Natural killer cell treated with Interleukin-12 subunit alpha and Interleukin-12 subunit beta and Interleukin-15 and Interleukin-18, amount 100 ng/mL, for 72 hours (primary cell): ENCODE data around the gene ARHGAP10. TPM values are rescaled to one million over a fixed set of nuclear protein-coding genes. Genes with fewer than 3 reads are reported as not detected.
"Not testable (repeated sequence)": the region's sequence is repeated elsewhere in the genome, so short reads cannot be mapped to it uniquely, and the experiment has no call there.

Experiments used
- ATAC-seq, 2 donors: fragments of 150-1000 bp; cut with Tn5 transposase in 1 of 2; sonication (Bioruptor Pico), chemical (Tn5 transposase) in 1 of 2; 2 replicates each; pipeline ENCODE4 v1.10.0; 2021
- DNase-seq: peaks from one replicate; pipeline ENCODE4 v3.0.0; 2022; ENCODE audit warnings: low spot score
- H3K27ac Mint-ChIP-seq, 2 donors: 1 replicate in 1 of 2; 2 replicates in 1 of 2; pipeline ENCODE4 v1.8.0; 2022; ENCODE audit warnings: mixed read lengths in 2 of 2, mild to moderate bottlenecking in 1 of 2, moderate library complexity in 1 of 2
- H3K27me3 Mint-ChIP-seq, 2 donors: 1 replicate in 1 of 2; 2 replicates in 1 of 2; pipeline ENCODE4 v1.8.0; 2022; ENCODE audit warnings: mixed read lengths in 2 of 2
- H3K36me3 Mint-ChIP-seq: one replicate; pipeline ENCODE4 v1.8.0; 2022; ENCODE audit warnings: mixed read lengths
- H3K4me1 Mint-ChIP-seq, 2 donors: 1 replicate in 1 of 2; 2 replicates in 1 of 2; pipeline ENCODE4 v1.8.0; 2022; ENCODE audit warnings: low read depth in 2 of 2, mixed read lengths in 2 of 2, mild to moderate bottlenecking in 1 of 2
- H3K4me3 Mint-ChIP-seq: one replicate; pipeline ENCODE4 v1.8.0; 2022; ENCODE audit warnings: mixed read lengths
- H3K9me3 Mint-ChIP-seq: 2 replicates; pipeline ENCODE4 v1.8.0; 2022; ENCODE audit warnings: mixed read lengths
- total RNA-seq, 2 donors: library from RNA; stranded (reverse); gene quantifications; one replicate each; pipeline ENCODE4 v1.2.3, GENCODE V29; 2022

ARHGAP10 gene
- total RNA-seq, 2 donors from 2014 or later = 7.4 to 11.4 TPM

GRCh38 chr4:147884536-147884935 is 152.6 kb downstream of the ARHGAP10 start:
- Mint-ChIP-seq H3K27me3 (no peaks in the 10 kb centered on the region), H3K36me3 (peaks cover 25% of the 10 kb centered on the region), H3K27ac (no peak overlapping the region), H3K4me1 (peaks cover 0 to 4% of the 10 kb centered on the region in 2 donors), H3K4me3 (no peak overlapping the region), H3K9me3 (peaks cover 6% of the 10 kb centered on the region)
- DNase-seq (no peak), ATAC-seq (no peak)

- DNase-seq, H3K27me3 Mint-ChIP-seq, ATAC-seq, H3K9me3 Mint-ChIP-seq, H3K4me3 Mint-ChIP-seq, H3K27ac Mint-ChIP-seq, H3K4me1 Mint-ChIP-seq: not testable (repeated sequence)
- H3K36me3 Mint-ChIP-seq = peaks cover 25% of the 10 kb centered on the region
Measured at GRCh38 chr4:147885216-147885615, 153.3 kb downstream of the ARHGAP10 start.

- Mint-ChIP-seq H3K27me3 (no peaks in the 10 kb centered on the region), H3K4me1 (peaks cover 0 to 6% of the 10 kb centered on the region in 2 donors), H3K4me3 (no peak overlapping the region), H3K36me3 (peaks cover 31% of the 10 kb centered on the region), H3K9me3 (peaks cover 4% of the 10 kb centered on the region), H3K27ac (no peak overlapping the region)
- ATAC-seq (no peak), DNase-seq (no peak)
Measured at GRCh38 chr4:147891476-147892115, 159.7 kb downstream of the ARHGAP10 start.

GRCh38 chr4:147899512-147899911 is 167.6 kb downstream of the ARHGAP10 start:
- DNase-seq = no peak
- Mint-ChIP-seq H3K27me3 (no peaks in the 10 kb centered on the region), H3K27ac (no peak overlapping the region), H3K4me1 (no peaks in the 10 kb centered on the region), H3K9me3 (peaks cover under 1% of the 10 kb centered on the region), H3K36me3 (peaks cover 14% of the 10 kb centered on the region), H3K4me3 (no peak overlapping the region)
- ATAC-seq = no peak

- DNase-seq (no peak), ATAC-seq (no peak)
- Mint-ChIP-seq H3K4me3 (no peak overlapping the region), H3K27me3 (no peaks in the 10 kb centered on the region), H3K36me3 (peaks cover 12% of the 10 kb centered on the region), H3K27ac (no peak overlapping the region), H3K9me3 (no peaks in the 10 kb centered on the region), H3K4me1 (no peaks in the 10 kb centered on the region)
Measured at GRCh38 chr4:147901388-147901787, 169.5 kb downstream of the ARHGAP10 start.

GRCh38 chr4:147901916-147902315 is 170.0 kb downstream of the ARHGAP10 start:
- no peak overlapping the region for H3K4me3 Mint-ChIP-seq
- no peaks in the 10 kb centered on the region for H3K27me3 Mint-ChIP-seq
- no peak for DNase-seq
- H3K27ac Mint-ChIP-seq = no peak overlapping the region
- no peaks in the 10 kb centered on the region for H3K9me3 Mint-ChIP-seq
- no peak for ATAC-seq
- no peaks in the 10 kb centered on the region for H3K4me1 Mint-ChIP-seq
- H3K36me3 Mint-ChIP-seq = peaks cover 12% of the 10 kb centered on the region

GRCh38 chr4:147909225-147909624 is 177.3 kb downstream of the ARHGAP10 start:
- H3K27me3 Mint-ChIP-seq = no peaks in the 10 kb centered on the region
- peaks cover 11% of the 10 kb centered on the region for H3K36me3 Mint-ChIP-seq
- DNase-seq (no peak), ATAC-seq (peak in 1 of 2 donors; percentile 56)
- peaks cover 7 to 8% of the 10 kb centered on the region in 2 donors for H3K4me1 Mint-ChIP-seq
- H3K4me3 Mint-ChIP-seq = no peak overlapping the region
- no peaks in the 10 kb centered on the region for H3K9me3 Mint-ChIP-seq
- no peak overlapping the region for H3K27ac Mint-ChIP-seq

- ATAC-seq (no peak), DNase-seq (no peak)
- Mint-ChIP-seq H3K27me3 (no peaks in the 10 kb centered on the region), H3K4me3 (no peak overlapping the region), H3K9me3 (no peaks in the 10 kb centered on the region), H3K4me1 (peaks cover 7 to 8% of the 10 kb centered on the region in 2 donors), H3K27ac (no peak overlapping the region), H3K36me3 (peaks cover 11% of the 10 kb centered on the region)
Measured at GRCh38 chr4:147910315-147910714, 178.4 kb downstream of the ARHGAP10 start.

GRCh38 chr4:147912106-147912505 is 180.2 kb downstream of the ARHGAP10 start:
- H3K4me3 Mint-ChIP-seq, H3K27me3 Mint-ChIP-seq, ATAC-seq, H3K27ac Mint-ChIP-seq, H3K36me3 Mint-ChIP-seq, DNase-seq, H3K4me1 Mint-ChIP-seq, H3K9me3 Mint-ChIP-seq: not testable (repeated sequence)

- no peaks in the 10 kb centered on the region for H3K9me3 Mint-ChIP-seq
- H3K36me3 Mint-ChIP-seq = peaks cover 6% of the 10 kb centered on the region
- H3K27ac Mint-ChIP-seq = no peak overlapping the region
- no peak overlapping the region for H3K4me3 Mint-ChIP-seq
- no peaks in the 10 kb centered on the region for H3K27me3 Mint-ChIP-seq
- peaks cover 7 to 8% of the 10 kb centered on the region in 2 donors for H3K4me1 Mint-ChIP-seq
- DNase-seq (no peak), ATAC-seq (no peak)
Measured at GRCh38 chr4:147913137-147913536, 181.2 kb downstream of the ARHGAP10 start.

- Mint-ChIP-seq H3K4me3 (no peak overlapping the region), H3K4me1 (no peaks in the 10 kb centered on the region), H3K9me3 (no peaks in the 10 kb centered on the region), H3K27me3 (no peaks in the 10 kb centered on the region), H3K27ac (no peak overlapping the region), H3K36me3 (no peaks in the 10 kb centered on the region)
- ATAC-seq (no peak), DNase-seq (no peak)
Measured at GRCh38 chr4:147916351-147916750, 184.5 kb downstream of the ARHGAP10 start.

GRCh38 chr4:147923381-147923780 is 191.5 kb downstream of the ARHGAP10 start:
- no peak for ATAC-seq
- H3K4me3 Mint-ChIP-seq = peak overlapping the region; percentile 0
- no peaks in the 10 kb centered on the region for H3K27me3 Mint-ChIP-seq
- peak overlapping the region in 1 of 2 donors; percentile 28 for H3K27ac Mint-ChIP-seq
- no peaks in the 10 kb centered on the region for H3K36me3 Mint-ChIP-seq
- no peaks in the 10 kb centered on the region for H3K9me3 Mint-ChIP-seq
- peaks cover 8 to 9% of the 10 kb centered on the region in 2 donors for H3K4me1 Mint-ChIP-seq
- no peak for DNase-seq

- H3K27ac Mint-ChIP-seq = peak overlapping the region in 1 of 2 donors; percentile 28
- H3K4me1 Mint-ChIP-seq = peaks cover 8 to 9% of the 10 kb centered on the region in 2 donors
- no peaks in the 10 kb centered on the region for H3K36me3 Mint-ChIP-seq
- H3K9me3 Mint-ChIP-seq = no peaks in the 10 kb centered on the region
- peak overlapping the region; percentile 0 for H3K4me3 Mint-ChIP-seq
- ATAC-seq (no peak), DNase-seq (no peak)
- H3K27me3 Mint-ChIP-seq = no peaks in the 10 kb centered on the region
Measured at GRCh38 chr4:147923854-147924253, 192.0 kb downstream of the ARHGAP10 start.

- H3K4me3 Mint-ChIP-seq = no peak overlapping the region
- DNase-seq (no peak), ATAC-seq (no peak)
- H3K9me3 Mint-ChIP-seq = no peaks in the 10 kb centered on the region
- H3K27me3 Mint-ChIP-seq = no peaks in the 10 kb centered on the region
- peaks cover 8 to 9% of the 10 kb centered on the region in 2 donors for H3K4me1 Mint-ChIP-seq
- H3K36me3 Mint-ChIP-seq = no peaks in the 10 kb centered on the region
- peak overlapping the region in 1 of 2 donors; percentile 3 for H3K27ac Mint-ChIP-seq
Measured at GRCh38 chr4:147924604-147925412, 192.9 kb downstream of the ARHGAP10 start.
